Smooth muscle cell of trachea (primary cell): ENCODE results near the gene FOXO4. TPM values are rescaled to one million over a fixed set of nuclear protein-coding genes. Genes with fewer than 3 reads are reported as not detected.

Source experiments
- total RNA-seq: library from RNA; depleted of rRNA; stranded (reverse); fragments of >200 nt; gene quantifications from 2 replicates; pipeline ENCODE4 v1.2.1, GENCODE V29; 2014

The FOXO4 gene
- 4.2 and 7.8 TPM in 2 replicates for total RNA-seq

GRCh38 chrX:71095555-71095980 lies at the start of gene FOXO4:
FOXO4 (plus strand) TSS chrX:71095851; CDS start chrX:71096529, 678 bp downstream.

GRCh38 chrX:71068044-71068918 lies 27.4 kb upstream of the FOXO4 start, which contains the start of gene SNX12:
SNX12 (minus strand) TSS chrX:71068334; CDS start chrX:71068306, 28 bp downstream.

GRCh38 chrX:71106427-71106826 lies 10.8 kb downstream of the FOXO4 start, which contains the start of gene CXorf65:
CXorf65 (minus strand) TSS chrX:71106740; CDS start chrX:71106556, 184 bp downstream.

GRCh38 chrX:71111141-71111843 lies 15.6 kb downstream of the FOXO4 start, which contains the start of gene IL2RG:
IL2RG (minus strand) TSS chrX:71111577; CDS start chrX:71111539, 38 bp downstream.

DNA sequence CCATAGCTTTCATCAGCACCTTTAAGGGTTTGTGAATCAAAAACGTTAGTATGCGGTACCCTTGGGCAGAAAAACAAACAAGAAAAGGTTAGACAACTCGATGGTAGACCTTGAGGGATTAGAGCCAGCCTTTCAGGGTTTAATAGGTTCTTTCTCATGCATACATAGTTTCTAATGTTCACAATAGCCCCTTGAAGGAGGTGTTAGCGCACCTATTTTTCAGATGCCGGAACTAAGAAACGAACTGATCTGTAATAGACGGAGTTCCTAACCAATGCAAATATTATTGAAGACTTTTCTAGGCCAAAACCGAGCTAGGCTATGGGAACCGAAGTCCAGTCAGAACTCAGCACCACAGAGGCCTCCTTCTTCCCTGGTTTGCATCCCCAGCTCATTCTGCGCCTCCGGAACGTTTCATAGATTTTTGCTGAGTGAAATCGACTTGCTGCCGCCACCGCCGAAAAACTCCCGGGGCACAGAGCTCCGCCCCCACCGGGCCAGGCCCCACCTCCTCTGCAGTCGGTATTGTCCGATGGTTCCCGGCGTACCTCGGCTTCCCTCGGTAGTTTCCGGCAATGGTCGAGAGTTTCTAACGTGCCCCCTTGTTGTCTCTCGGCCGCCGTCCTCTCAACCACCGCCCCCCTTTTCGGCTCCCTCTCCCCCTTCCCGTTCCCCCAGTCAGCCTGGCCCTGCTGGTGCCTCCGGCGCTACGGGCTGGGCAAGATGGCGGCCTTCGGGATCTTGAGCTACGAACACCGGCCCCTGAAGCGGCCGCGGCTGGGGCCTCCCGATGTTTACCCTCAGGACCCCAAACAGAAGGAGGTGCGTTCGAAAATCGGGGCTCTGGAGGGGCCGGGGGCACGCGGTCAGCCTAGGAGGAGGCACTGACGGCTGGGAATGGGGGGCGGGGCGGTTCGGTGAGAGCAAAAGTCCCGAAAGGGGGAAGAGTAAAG lies 22.7 kb downstream of the FOXO4 start, which contains the start of gene MED12:
Gene MED12, plus strand, starts transcription at position 565 of the 953 bp plus-strand sequence. Its CDS starts 159 bp downstream, at position 724.

GRCh38 chrX:71144651-71145050 lies 49.0 kb downstream of the FOXO4 start, which contains the start of gene NLGN3:
NLGN3 (plus strand) TSS chrX:71144841; CDS start chrX:71147750, 2,909 bp downstream.

Other genes with a start within 250 kb of the FOXO4 start
- 0.15 TPM in 1 of 2 replicates, not detected in the other for gene TEX11, start 187.1 kb upstream of the FOXO4 start, total RNA-seq
- gene SLC7A3, start 164.8 kb upstream of the FOXO4 start, total RNA-seq = under 0.01 TPM in 1 of 2 replicates, not detected in the other
- gene SNX12, start 27.5 kb upstream of the FOXO4 start, total RNA-seq = 77.4 and 88.8 TPM in 2 replicates
- gene CXorf65, start 10.9 kb downstream of the FOXO4 start, total RNA-seq = not detected in 2 replicates
- gene IL2RG, start 15.7 kb downstream of the FOXO4 start, total RNA-seq = not detected in 2 replicates
- 30.0 and 39.9 TPM in 2 replicates for gene MED12, start 22.7 kb downstream of the FOXO4 start, total RNA-seq
- 1.3 and 2.3 TPM in 2 replicates for gene NLGN3, start 49.0 kb downstream of the FOXO4 start, total RNA-seq
- not detected in 2 replicates for gene GJB1, start 127.4 kb downstream of the FOXO4 start, total RNA-seq
- gene ZMYM3, start 158.3 kb downstream of the FOXO4 start, total RNA-seq = 18.6 and 22.2 TPM in 2 replicates
- 350 and 455 TPM in 2 replicates for gene NONO, start 187.8 kb downstream of the FOXO4 start, total RNA-seq
- gene ITGB1BP2, start 205.9 kb downstream of the FOXO4 start, total RNA-seq = 0.99 and 1.0 TPM in 2 replicates